Ovary (tissue), 9 donors: Measurements from ENCODE around the gene CPNE1. TPM values are rescaled to one million over a fixed set of nuclear protein-coding genes. Genes with fewer than 3 reads are reported as not detected.

Experiments used
- DNase-seq, 5 donors: peaks; one replicate each; pipeline ENCODE4 v3.0.0-alpha.2; 2019 to 2020
- H3K27ac ChIP-seq, 2 donors: fragments of 200-600 bp; one replicate each; pipeline versions ENCODE4 v1.5.1 to v1.8.0; 2019 to 2022
- H3K27me3 ChIP-seq: fragments of 200-600 bp; one replicate; pipeline ENCODE4 v1.8.0; 2022
- H3K36me3 ChIP-seq: fragments of 200-600 bp; sonication (generic); one replicate; pipeline ENCODE4 v1.5.1; 2019
- H3K4me1 ChIP-seq: one replicate; pipeline ENCODE4 v1.8.1; 2013; ENCODE audit warnings: mild to moderate bottlenecking, moderate library complexity; ENCODE audit not compliant: insufficient read depth
- H3K4me3 ChIP-seq: fragments of 200-600 bp; sonication (generic); one replicate; pipeline ENCODE4 v1.5.1; 2017
- H3K9me3 ChIP-seq, 2 donors: fragments of 200-600 bp in 1 of 2; sonication (generic) in 1 of 2; one replicate each; pipeline versions ENCODE4 v1.5.1 to v1.8.1; 2013 to 2019; ENCODE audit warnings: mild to moderate bottlenecking in 1 of 2, moderate library complexity in 1 of 2
- CTCF ChIP-seq, 3 donors: fragments of 450-650 bp in 2 of 3; fragments of 200-600 bp in 1 of 3; IDR thresholded peaks; one replicate each; pipeline versions ENCODE4 v1.5.1 to v1.8.0; 2016 to 2022; ENCODE audit warnings: antibody characterized with exemption in 3 of 3, mild to moderate bottlenecking in 1 of 3
- EP300 ChIP-seq: sonication (generic); formaldehyde crosslinking; IDR thresholded peaks from one replicate; pipeline ENCODE4 v1.6.1; 2017; ENCODE audit warnings: antibody characterized with exemption
- POLR2A ChIP-seq: fragments of 450-650 bp; IDR thresholded peaks from one replicate; pipeline ENCODE4 v1.6.1; 2017; ENCODE audit warnings: antibody characterized with exemption, mild to moderate bottlenecking, moderate library complexity
- WGBS, 3 donors: extraction: QIAGEN DNeasy Blood & Tissue Kit in 1 of 3; methylation state at CpG; one replicate each; pipeline versions ENCODE4 v1.1.5 to v1.1.7; 2013 to 2017; 5-methylcytosine and 5-hydroxymethylcytosine counted together
- intact Hi-C, 4 donors: fragments of 100-400 bp; cut with DNase I; formaldehyde crosslinking; loops; one replicate each; pipeline versions ENCODE4 v1.11.0 to v1.15.1; 2022 to 2023
- polyA plus RNA-seq, 2 donors: library from polyadenylated mRNA; stranded (reverse); fragments of 200-250 nt in 1 of 2; fragments of 350-450 nt in 1 of 2; fragmentation: Illumina TruSeq in 1 of 2; extraction: RNeasy Lipid Tissue Mini Kit (QIAGEN cat#74804) in 1 of 2; gene quantifications; one replicate each; pipeline ENCODE4 v1.2.3, GENCODE V29; 2013 to 2014
- total RNA-seq, 7 donors: library from RNA; depleted of rRNA in 2 of 7; stranded (reverse); fragments of >200 nt in 2 of 7; fragmentation: NEBNext Ultra II Directional in 3 of 7; extraction: Animal tissue kit (Norgen Biotek cat#: 25700) in 3 of 7; gene quantifications; one replicate each; pipeline versions ENCODE4 v1.1.0 to v1.2.4, GENCODE V29; 2016 to 2023
- donor health status: DM: no; HTN: no; CAD: no; lungs with moderate emphysema.
- donor health status: DM: no; HTN: no; CAD: no.
- donor health status: Bipolar disorder and iron deficiency.
- donor health status: DM: yes; HTN: yes; CAD: no.
- donor health status: DM: no; HTN: no; CAD: no.
- donor health status: DM: yes; HTN: yes; CAD: no.

Gene CPNE1
- total and polyA plus RNA-seq, 9 donors, result 97.5 to 173 (median 157) TPM

DNA sequence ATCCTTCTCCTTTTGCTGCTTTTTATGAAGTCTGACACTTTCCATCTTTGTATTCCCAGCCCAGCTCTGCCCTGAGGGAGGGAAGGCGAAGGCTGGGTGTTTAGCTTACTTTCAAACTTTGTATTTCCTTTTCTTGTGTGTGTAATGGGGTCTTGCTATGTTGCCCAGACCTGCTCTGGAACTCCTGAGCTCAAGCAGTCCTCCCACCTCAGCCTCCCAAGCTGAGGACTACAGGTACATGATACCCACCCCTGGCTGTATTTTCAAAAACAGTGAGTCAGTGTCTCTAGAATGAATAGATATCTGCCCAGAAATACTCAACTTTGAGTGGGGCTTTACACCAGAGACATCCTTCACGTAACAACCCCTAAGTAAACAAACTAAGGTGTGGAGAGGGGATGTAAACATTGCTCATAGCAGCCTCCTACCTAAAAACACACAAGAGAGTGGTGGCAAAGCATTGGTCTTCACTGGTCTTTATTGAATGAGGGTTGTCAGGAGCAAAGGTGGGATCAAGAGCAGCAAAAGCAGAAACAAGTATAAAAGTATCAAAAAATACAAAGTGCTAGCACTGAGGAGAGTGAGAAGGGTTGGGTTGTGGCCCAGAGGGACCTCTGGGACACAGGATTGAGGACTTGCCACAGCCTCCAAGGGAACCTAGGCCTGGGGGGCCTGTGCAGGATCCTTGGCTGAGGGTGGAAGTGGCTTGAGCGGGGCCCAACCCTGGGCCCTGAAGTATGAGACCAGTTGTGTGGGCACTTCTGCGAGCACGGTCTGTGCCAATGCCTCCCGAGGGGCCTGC is 38.9 kb downstream of the CPNE1 start:
- no peaks in the 10 kb centered on the region for H3K4me1 ChIP-seq
- no peak for DNase-seq
- no peaks in the 10 kb centered on the region for H3K36me3 ChIP-seq
- no peaks in the 10 kb centered on the region for H3K9me3 ChIP-seq
- TF ChIP-seq EP300, result no peak
- TF ChIP-seq CTCF (IDR thresholded peaks at IDR 0.05), result no peak
- no peak for TF ChIP-seq POLR2A
- intact Hi-C loops, result no loop called here
- H3K27ac ChIP-seq, result no peak overlapping the region
- no peak overlapping the region for H3K4me3 ChIP-seq
- H3K27me3 ChIP-seq, result no peaks in the 10 kb centered on the region
- WGBS, 3 donors, result 89 to 92% (median 92%) methylated on average over 6 of the region's 6 CpGs

DNA sequence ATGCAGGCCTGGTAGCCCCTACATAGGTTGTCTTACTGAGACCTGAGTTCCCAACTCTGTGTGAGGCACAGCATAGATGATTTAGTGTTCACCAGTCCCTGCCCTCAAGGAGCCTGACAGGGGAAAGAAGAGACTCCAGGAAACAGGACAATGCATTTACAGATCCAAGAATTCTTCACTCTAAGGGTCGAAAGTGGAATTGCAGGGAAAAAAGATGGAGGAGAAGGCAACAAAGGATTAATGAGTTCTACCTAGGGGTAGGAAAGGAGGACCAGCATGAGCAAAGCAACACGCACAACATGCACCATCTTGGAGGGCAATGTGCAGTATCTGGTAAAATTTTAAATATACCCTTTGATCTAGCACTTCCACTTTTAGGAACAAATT is 43.1 kb downstream of the CPNE1 start:
- Histone ChIP-seq H3K36me3 (no peaks in the 10 kb centered on the region), H3K9me3 (no peaks in the 10 kb centered on the region), H3K4me3 (no peak overlapping the region), H3K27me3 (no peaks in the 10 kb centered on the region), H3K4me1 (peaks cover 1% of the 10 kb centered on the region), H3K27ac (no peak overlapping the region)
- intact Hi-C loops, result no loop called here
- DNase-seq, result no peak
- TF ChIP-seq POLR2A (no peak), CTCF (IDR thresholded peaks at IDR 0.05) (no peak), EP300 (no peak)
- WGBS, 3 donors, result 91% methylated on average over 2 of the region's 2 CpGs

- Histone ChIP-seq H3K36me3 (no peaks in the 10 kb centered on the region), H3K27ac (no peak overlapping the region), H3K4me1 (peaks cover 1% of the 10 kb centered on the region), H3K9me3 (no peaks in the 10 kb centered on the region), H3K4me3 (no peak overlapping the region), H3K27me3 (no peaks in the 10 kb centered on the region)
- intact Hi-C loops, result no loop called here
- WGBS, 3 donors, result 85 to 88% (median 85%) methylated on average over 11 of the region's 11 CpGs
- TF ChIP-seq POLR2A (no peak), CTCF (IDR thresholded peaks at IDR 0.05) (no peak), EP300 (no peak)
- peak in 2 of 5 donors; percentile 17 to 35 for DNase-seq
Observed at GRCh38 chr20:35620818-35621559, 43.7 kb downstream of the CPNE1 start.

- Histone ChIP-seq H3K9me3 (no peaks in the 10 kb centered on the region), H3K36me3 (no peaks in the 10 kb centered on the region), H3K27ac (peak overlapping the region; percentile 73 to 82), H3K27me3 (no peaks in the 10 kb centered on the region), H3K4me3 (peak overlapping the region; percentile 46), H3K4me1 (peaks cover 1% of the 10 kb centered on the region)
- TF ChIP-seq CTCF (IDR thresholded peaks at IDR 0.05) (no peak), POLR2A (no peak)
- 4 to 7% (median 4%) methylated on average over 36 to 49 of the region's 49 CpGs for WGBS, 3 donors
- DNase-seq, result peak; percentile 76 to 87 (median 82)
- intact Hi-C loops, result loop anchor here in 2 of 4 donors (5.0 kb wide), 2 partner anchors 43 to 123 kb away; partner anchors contain the start of genes CPNE1 (in 1 of the 2), RBM12 (in 1 of the 2) and RBM39 (in 1 of the 2)
Observed at GRCh38 chr20:35619196-35620095, 45.3 kb downstream of the CPNE1 start.
